ENCODE data around the gene IHH. TPM values are rescaled to one million over a fixed set of nuclear protein-coding genes. Genes with fewer than 3 reads are reported as not detected.

IHH gene
- polyA plus RNA-seq, 3 donors, result not detected

GRCh38 chr2:219010873-219011272, 49.8 kb downstream of the IHH start:
- H3K79me2 ChIP-seq (ENCODE audit: insufficient read depth, low read length), result no peaks in the 10 kb centered on the region
- no peak overlapping the region for H2AFZ ChIP-seq (ENCODE audit: insufficient read depth, low read depth, low read length, poor library complexity, severe bottlenecking)
- H3K9me3 ChIP-seq (replicated peaks in 1 of 2; ENCODE audit: control insufficient read depth in 1 of 2, insufficient read depth in 1 of 2, low read length in 2 of 2), result no peaks in the 10 kb centered on the region
- Mint-ChIP-seq H3K9me3 (peaks cover 0 to 4% (median 1%) of the 10 kb centered on the region in 7 donors), H3K27me3 (ENCODE audit: low read depth in 3 of 3) (peaks cover 24 to 55% (median 30%) of the 10 kb centered on the region in 3 donors), H3K4me1 (no peaks in the 10 kb centered on the region), H3K27ac (no peak overlapping the region), H3K4me3 (no peak overlapping the region), H3K36me3 (no peaks in the 10 kb centered on the region)
- intact Hi-C loops (cut with micrococcal nuclease), result no loop called here
- no peak for DNase-seq
- H3K4me3 ChIP-seq (replicated peaks in 1 of 3; ENCODE audit: low read depth in 2 of 3, low read length in 3 of 3), result no peak overlapping the region
- H4K20me1 ChIP-seq (ENCODE audit: insufficient read depth, low read length), result no peaks in the 10 kb centered on the region
- no peak overlapping the region for H3K9ac ChIP-seq (ENCODE audit: insufficient read depth, low read length, poor library complexity, severe bottlenecking)
- H3K4me2 ChIP-seq (replicated peaks; ENCODE audit: extremely low read depth, low read length, poor library complexity, severe bottlenecking), result no peak overlapping the region
- WGBS (ENCODE audit: insufficient coverage), result 90% methylated on average over 2 of the region's 5 CpGs
- no peak overlapping the region for H3K27ac ChIP-seq (ENCODE audit: low read depth in 1 of 2, low read length in 2 of 2)
- H3K36me3 ChIP-seq (replicated peaks in 1 of 2; ENCODE audit: control insufficient read depth in 1 of 2, insufficient read depth in 2 of 2, low read length in 2 of 2), result no peaks in the 10 kb centered on the region
- peaks cover 0 to 12% of the 10 kb centered on the region in 2 donors for H3K27me3 ChIP-seq (ENCODE audit: control insufficient read depth in 2 of 2, insufficient read depth in 2 of 2, low read length in 2 of 2)
- H3K4me1 ChIP-seq (ENCODE audit: control insufficient read depth in 1 of 2, insufficient read depth in 2 of 2, low read length in 2 of 2), result no peaks in the 10 kb centered on the region
- TF ChIP-seq CTCF (IDR thresholded peaks at IDR 0.05), result no peak

- H2AFZ ChIP-seq (ENCODE audit: insufficient read depth, low read depth, low read length, poor library complexity, severe bottlenecking), result no peak overlapping the region
- H3K9me3 ChIP-seq (replicated peaks in 1 of 2; ENCODE audit: control insufficient read depth in 1 of 2, insufficient read depth in 1 of 2, low read length in 2 of 2), result no peaks in the 10 kb centered on the region
- no peak overlapping the region for H3K27ac ChIP-seq (ENCODE audit: low read depth in 1 of 2, low read length in 2 of 2)
- H3K36me3 Mint-ChIP-seq, result no peaks in the 10 kb centered on the region
- intact Hi-C loops (cut with micrococcal nuclease), result no loop called here
- peak; percentile 16 for TF ChIP-seq CTCF (IDR thresholded peaks at IDR 0.05)
- H3K27me3 Mint-ChIP-seq (ENCODE audit: low read depth in 3 of 3), result peaks cover 27 to 61% (median 34%) of the 10 kb centered on the region in 3 donors
- no peak overlapping the region for H3K4me2 ChIP-seq (replicated peaks; ENCODE audit: extremely low read depth, low read length, poor library complexity, severe bottlenecking)
- no peaks in the 10 kb centered on the region for H3K79me2 ChIP-seq (ENCODE audit: insufficient read depth, low read length)
- no peaks in the 10 kb centered on the region for H3K4me1 Mint-ChIP-seq
- WGBS (ENCODE audit: insufficient coverage), result 86% methylated on average over 1 of the region's 6 CpGs
- H3K4me3 Mint-ChIP-seq, result no peak overlapping the region
- H3K27ac Mint-ChIP-seq, result no peak overlapping the region
- H3K36me3 ChIP-seq (replicated peaks in 1 of 2; ENCODE audit: control insufficient read depth in 1 of 2, insufficient read depth in 2 of 2, low read length in 2 of 2), result no peaks in the 10 kb centered on the region
- H3K4me3 ChIP-seq (replicated peaks in 1 of 3; ENCODE audit: low read depth in 2 of 3, low read length in 3 of 3), result no peak overlapping the region
- H3K9me3 Mint-ChIP-seq, result peaks cover 0 to 8% (median 1%) of the 10 kb centered on the region in 7 donors
- no peak for DNase-seq
- no peaks in the 10 kb centered on the region for H3K4me1 ChIP-seq (ENCODE audit: control insufficient read depth in 1 of 2, insufficient read depth in 2 of 2, low read length in 2 of 2)
- H3K27me3 ChIP-seq (ENCODE audit: control insufficient read depth in 2 of 2, insufficient read depth in 2 of 2, low read length in 2 of 2), result peaks cover 0 to 18% of the 10 kb centered on the region in 2 donors
- no peak overlapping the region for H3K9ac ChIP-seq (ENCODE audit: insufficient read depth, low read length, poor library complexity, severe bottlenecking)
- no peaks in the 10 kb centered on the region for H4K20me1 ChIP-seq (ENCODE audit: insufficient read depth, low read length)
Observed at GRCh38 chr2:219010162-219010756, 50.5 kb downstream of the IHH start.

Measured in CD14-positive monocyte (primary cell).